ENCODE data around the gene UEVLD.
A peak's percentile ranks its signal among the peaks of the same experiment; 100 is the strongest.

Gene UEVLD

DNA sequence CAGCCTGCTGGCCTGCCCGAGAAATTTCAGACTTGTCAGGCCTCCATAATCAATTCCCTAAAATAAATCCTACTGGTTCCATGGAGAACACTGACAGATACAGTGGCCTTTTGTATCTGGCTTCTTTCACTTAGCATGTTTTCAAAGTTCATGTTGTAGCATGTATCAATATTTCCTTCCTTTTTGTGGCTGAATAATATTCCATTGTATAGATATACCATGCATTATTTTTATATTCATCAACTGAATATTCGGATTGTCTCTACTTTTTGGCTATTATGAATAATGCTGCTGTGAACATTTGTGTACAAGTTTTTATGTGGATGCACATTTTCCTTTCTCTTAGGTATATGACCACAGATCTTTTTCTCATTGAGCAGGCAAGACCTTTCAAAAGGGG, 35.2 kb upstream of the UEVLD start:
- Mint-ChIP-seq H3K27me3 (ENCODE audit: low read depth) (no peaks in the 10 kb centered on the region), H3K4me3 (no peak overlapping the region), H3K4me1 (peaks cover 5% of the 10 kb centered on the region), H3K9me3 (no peaks in the 10 kb centered on the region), H3K27ac (no peak overlapping the region), H3K36me3 (ENCODE audit: low read depth) (peaks cover 24% of the 10 kb centered on the region)
- TF ChIP-seq, protein P1, sequence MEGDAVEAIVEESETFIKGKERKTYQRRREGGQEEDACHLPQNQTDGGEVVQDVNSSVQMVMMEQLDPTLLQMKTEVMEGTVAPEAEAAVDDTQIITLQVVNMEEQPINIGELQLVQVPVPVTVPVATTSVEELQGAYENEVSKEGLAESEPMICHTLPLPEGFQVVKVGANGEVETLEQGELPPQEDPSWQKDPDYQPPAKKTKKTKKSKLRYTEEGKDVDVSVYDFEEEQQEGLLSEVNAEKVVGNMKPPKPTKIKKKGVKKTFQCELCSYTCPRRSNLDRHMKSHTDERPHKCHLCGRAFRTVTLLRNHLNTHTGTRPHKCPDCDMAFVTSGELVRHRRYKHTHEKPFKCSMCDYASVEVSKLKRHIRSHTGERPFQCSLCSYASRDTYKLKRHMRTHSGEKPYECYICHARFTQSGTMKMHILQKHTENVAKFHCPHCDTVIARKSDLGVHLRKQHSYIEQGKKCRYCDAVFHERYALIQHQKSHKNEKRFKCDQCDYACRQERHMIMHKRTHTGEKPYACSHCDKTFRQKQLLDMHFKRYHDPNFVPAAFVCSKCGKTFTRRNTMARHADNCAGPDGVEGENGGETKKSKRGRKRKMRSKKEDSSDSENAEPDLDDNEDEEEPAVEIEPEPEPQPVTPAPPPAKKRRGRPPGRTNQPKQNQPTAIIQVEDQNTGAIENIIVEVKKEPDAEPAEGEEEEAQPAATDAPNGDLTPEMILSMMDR (IDR thresholded peaks at IDR 0.05; ENCODE audit: unreplicated experiment in 3 of 3) = no peak

DNA sequence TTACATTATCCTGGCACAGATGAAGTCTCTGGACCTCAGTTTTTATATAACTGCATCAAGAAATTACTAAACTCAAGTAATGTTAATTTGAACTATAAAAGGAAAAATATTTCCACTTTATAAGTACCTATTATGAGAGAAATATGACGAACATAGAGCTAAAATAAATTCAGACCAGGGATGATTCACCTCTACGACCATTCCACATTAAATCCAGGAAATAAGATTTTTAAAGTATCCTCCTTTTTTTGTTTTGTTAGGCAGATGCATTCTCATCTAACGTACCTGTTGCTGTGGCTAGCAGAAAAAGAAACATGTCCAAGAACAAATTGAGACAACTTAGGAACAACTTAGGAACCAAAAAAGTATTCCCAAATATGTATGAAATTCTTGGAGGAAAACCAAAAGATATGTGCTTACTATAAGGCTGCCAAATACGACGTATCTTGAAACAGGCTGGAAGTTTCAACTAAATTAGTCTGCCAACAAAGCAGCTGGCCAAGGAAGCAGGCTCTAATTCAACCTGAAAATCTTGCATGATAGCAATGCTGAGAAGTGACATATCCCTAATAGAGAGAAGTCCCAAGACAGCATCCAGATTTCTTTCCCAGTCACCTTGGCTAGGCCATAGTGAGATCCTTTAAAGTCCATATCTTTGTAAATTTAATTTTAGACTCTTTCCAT, 29.9 kb upstream of the UEVLD start:
- Mint-ChIP-seq H3K27me3 (ENCODE audit: low read depth) (no peaks in the 10 kb centered on the region), H3K9me3 (no peaks in the 10 kb centered on the region), H3K36me3 (ENCODE audit: low read depth) (peaks cover 25% of the 10 kb centered on the region), H3K4me3 (no peak overlapping the region), H3K4me1 (peaks cover 16% of the 10 kb centered on the region), H3K27ac (peak overlapping the region; percentile 45 to 78 (median 54))
- TF ChIP-seq, protein P1 (IDR thresholded peaks at IDR 0.05; ENCODE audit: unreplicated experiment in 3 of 3) = no peak

DNA sequence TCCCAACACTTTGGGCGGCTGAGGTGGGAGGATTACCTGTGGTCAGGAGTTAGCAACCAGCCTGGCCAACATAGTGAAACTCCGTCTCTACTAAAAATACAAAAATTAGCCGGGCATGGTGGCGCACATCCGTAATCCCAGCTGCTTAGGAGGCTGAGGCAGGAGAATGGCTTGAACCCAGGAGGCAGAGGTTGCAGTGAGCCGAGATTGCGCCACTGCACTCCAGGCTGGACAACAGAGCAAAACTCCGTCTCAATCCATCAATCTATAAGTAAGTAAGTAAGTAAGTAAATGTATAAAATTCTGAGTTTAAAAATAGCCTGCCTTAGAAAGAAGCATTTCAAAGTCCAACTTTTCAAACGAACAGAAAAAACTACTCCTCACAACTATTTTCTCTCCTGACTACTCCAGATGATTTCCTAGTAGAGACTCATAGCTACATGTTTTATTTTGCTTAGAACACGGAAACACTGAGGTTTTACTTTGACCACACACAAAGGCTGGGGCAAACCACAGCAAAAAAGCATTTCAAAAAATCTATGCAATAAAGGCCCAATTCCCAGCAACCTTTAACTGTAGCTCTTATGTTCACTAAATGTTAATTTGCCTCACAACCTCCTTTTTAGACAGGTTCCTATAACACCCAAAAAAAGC, 29.3 kb upstream of the UEVLD start:
- Mint-ChIP-seq H3K4me3 (no peak overlapping the region), H3K36me3 (ENCODE audit: low read depth) (peaks cover 27% of the 10 kb centered on the region), H3K9me3 (no peaks in the 10 kb centered on the region), H3K27ac (peak overlapping the region; percentile 45 to 78 (median 54)), H3K27me3 (ENCODE audit: low read depth) (no peaks in the 10 kb centered on the region), H3K4me1 (peaks cover 16% of the 10 kb centered on the region)
- TF ChIP-seq, protein P1 (IDR thresholded peaks at IDR 0.05; ENCODE audit: unreplicated experiment in 3 of 3) = no peak

DNA sequence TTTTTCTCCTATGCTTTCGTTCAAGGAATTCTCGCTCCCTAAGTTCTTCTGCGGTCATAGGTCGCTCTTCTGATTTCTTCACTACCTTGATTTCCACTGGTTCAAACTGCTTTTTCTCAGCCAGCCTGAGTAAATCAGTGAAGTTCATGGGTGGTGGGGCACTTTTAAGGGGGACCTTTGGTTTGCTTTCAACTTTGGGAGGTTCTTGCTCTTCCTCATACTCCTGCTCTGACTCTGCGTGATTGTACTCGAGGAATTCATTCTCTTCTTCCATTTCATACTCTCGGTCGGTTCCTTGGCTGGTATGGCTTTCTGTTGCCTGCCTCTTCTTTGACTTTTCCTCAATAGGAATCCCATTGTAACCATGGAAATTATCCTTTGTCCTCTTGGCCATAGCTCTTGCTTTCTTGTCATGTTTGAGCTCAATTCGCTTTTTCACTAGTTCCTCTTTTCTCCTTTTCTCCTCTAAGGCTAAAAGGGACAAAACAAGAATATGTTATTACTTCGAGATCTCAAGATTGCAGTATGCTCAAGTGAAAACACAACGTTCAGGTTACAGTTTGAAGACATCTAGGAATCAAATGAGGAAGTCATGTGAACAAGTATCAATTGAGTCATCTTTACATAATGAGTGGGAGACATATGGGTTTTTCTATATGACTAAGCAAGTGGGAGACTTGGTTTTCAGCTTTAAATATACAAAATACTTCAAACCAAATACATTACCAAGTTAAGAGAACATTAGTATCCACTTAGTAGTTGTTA, 27.3 kb upstream of the UEVLD start:
- Mint-ChIP-seq H3K4me3 (no peak overlapping the region), H3K36me3 (ENCODE audit: low read depth) (peaks cover 30% of the 10 kb centered on the region), H3K27me3 (ENCODE audit: low read depth) (no peaks in the 10 kb centered on the region), H3K9me3 (no peaks in the 10 kb centered on the region), H3K4me1 (peaks cover 16% of the 10 kb centered on the region), H3K27ac (no peak overlapping the region)
- TF ChIP-seq, protein P1 (IDR thresholded peaks at IDR 0.05; ENCODE audit: unreplicated experiment in 3 of 3) = no peak

DNA sequence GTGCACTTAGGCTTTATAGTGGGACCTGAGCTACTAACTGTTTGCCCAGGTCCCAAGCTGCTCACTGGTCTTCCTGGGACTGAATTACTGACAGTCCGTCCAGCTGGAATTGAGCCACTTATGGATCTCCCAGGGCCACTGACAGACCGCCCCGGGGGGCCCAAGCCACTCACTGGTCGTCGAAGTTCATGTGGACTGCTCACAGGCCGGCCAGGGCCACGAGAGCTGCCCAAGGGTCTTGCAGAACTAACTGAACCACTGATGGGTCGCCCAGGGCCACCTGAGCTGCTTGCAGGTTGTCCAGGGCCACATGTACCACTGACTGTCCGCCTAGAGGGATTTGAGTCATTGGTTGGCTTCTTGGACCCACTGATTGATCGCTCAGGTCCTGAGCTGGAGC, 26.1 kb upstream of the UEVLD start:
- no peak overlapping the region for H3K4me3 Mint-ChIP-seq
- TF ChIP-seq, protein P1 (IDR thresholded peaks at IDR 0.05; ENCODE audit: unreplicated experiment in 3 of 3) = no peak
- H3K4me1 Mint-ChIP-seq = peaks cover 16% of the 10 kb centered on the region
- no peak overlapping the region for H3K27ac Mint-ChIP-seq
- no peaks in the 10 kb centered on the region for H3K9me3 Mint-ChIP-seq
- H3K36me3 Mint-ChIP-seq (ENCODE audit: low read depth) = peaks cover 36% of the 10 kb centered on the region
- H3K27me3 Mint-ChIP-seq (ENCODE audit: low read depth) = no peaks in the 10 kb centered on the region

Data from nephron (organoid).